Activated naive CD4-positive, alpha-beta T cell treated with anti-CD3 and anti-CD28 coated beads, Interleukin-2, amount 10 ng/mL, durations not matched to agents 7 days and 5 days (primary cell): ENCODE results near the gene OSBPL10.

Experiments used
- CTCF ChIA-PET: fragments of 350-600 bp; sonication (Branson Sonifier 250); formaldehyde crosslinking; loops from one replicate; lab custom pipeline; 2021; ENCODE audit warnings: antibody characterized with exemption; lab: Charles Lee
- DNase-seq: peaks from one replicate; pipeline ENCODE4 v3.0.0-alpha.2; 2020
- H3K27ac Mint-ChIP-seq: one replicate; pipeline ENCODE4 v1.8.0; 2021; ENCODE audit warnings: mild to moderate bottlenecking, moderate library complexity, mixed read lengths
- H3K27me3 Mint-ChIP-seq: one replicate; pipeline ENCODE4 v1.8.0; 2021; ENCODE audit warnings: mild to moderate bottlenecking, mixed read lengths
- H3K36me3 Mint-ChIP-seq: one replicate; pipeline ENCODE4 v1.8.0; 2021; ENCODE audit warnings: mixed read lengths
- H3K4me1 Mint-ChIP-seq: one replicate; pipeline ENCODE4 v1.8.0; 2021; ENCODE audit warnings: mixed read lengths
- H3K4me3 Mint-ChIP-seq: one replicate; pipeline ENCODE4 v1.8.0; 2021; ENCODE audit warnings: mild to moderate bottlenecking, moderate library complexity, mixed read lengths
- H3K9me3 Mint-ChIP-seq: one replicate; pipeline ENCODE4 v1.8.0; 2021; ENCODE audit warnings: mixed read lengths

The OSBPL10 gene

GRCh38 chr3:31817411-31817966, 163.6 kb downstream of the OSBPL10 start:
- Mint-ChIP-seq H3K27ac (no peak overlapping the region), H3K9me3 (no peaks in the 10 kb centered on the region), H3K36me3 (no peaks in the 10 kb centered on the region), H3K27me3 (no peaks in the 10 kb centered on the region), H3K4me1 (no peaks in the 10 kb centered on the region), H3K4me3 (no peak overlapping the region)
- CTCF ChIA-PET, result no interaction called here
- no peak for DNase-seq

GRCh38 chr3:31815631-31816440, 165.2 kb downstream of the OSBPL10 start:
- no peaks in the 10 kb centered on the region for H3K9me3 Mint-ChIP-seq
- no peaks in the 10 kb centered on the region for H3K27me3 Mint-ChIP-seq
- H3K36me3 Mint-ChIP-seq, result no peaks in the 10 kb centered on the region
- CTCF ChIA-PET, result no interaction called here
- no peak for DNase-seq
- no peak overlapping the region for H3K4me3 Mint-ChIP-seq
- no peak overlapping the region for H3K27ac Mint-ChIP-seq
- no peaks in the 10 kb centered on the region for H3K4me1 Mint-ChIP-seq

GRCh38 chr3:31815006-31815405, 166.1 kb downstream of the OSBPL10 start:
- H3K36me3 Mint-ChIP-seq, result no peaks in the 10 kb centered on the region
- H3K4me3 Mint-ChIP-seq, result no peak overlapping the region
- H3K27ac Mint-ChIP-seq, result no peak overlapping the region
- H3K27me3 Mint-ChIP-seq, result no peaks in the 10 kb centered on the region
- no peak for DNase-seq
- CTCF ChIA-PET, result no interaction called here
- no peaks in the 10 kb centered on the region for H3K4me1 Mint-ChIP-seq
- H3K9me3 Mint-ChIP-seq, result no peaks in the 10 kb centered on the region

GRCh38 chr3:31813686-31814085, 167.4 kb downstream of the OSBPL10 start:
- no peak for DNase-seq
- no peaks in the 10 kb centered on the region for H3K36me3 Mint-ChIP-seq
- no peaks in the 10 kb centered on the region for H3K4me1 Mint-ChIP-seq
- CTCF ChIA-PET, result no interaction called here
- H3K9me3 Mint-ChIP-seq, result no peaks in the 10 kb centered on the region
- H3K4me3 Mint-ChIP-seq, result no peak overlapping the region
- no peak overlapping the region for H3K27ac Mint-ChIP-seq
- no peaks in the 10 kb centered on the region for H3K27me3 Mint-ChIP-seq

GRCh38 chr3:31813197-31813596, 167.9 kb downstream of the OSBPL10 start:
- H3K9me3 Mint-ChIP-seq, result no peaks in the 10 kb centered on the region
- no peaks in the 10 kb centered on the region for H3K27me3 Mint-ChIP-seq
- H3K36me3 Mint-ChIP-seq, result no peaks in the 10 kb centered on the region
- no peak for DNase-seq
- CTCF ChIA-PET, result no interaction called here
- no peak overlapping the region for H3K27ac Mint-ChIP-seq
- H3K4me1 Mint-ChIP-seq, result no peaks in the 10 kb centered on the region
- no peak overlapping the region for H3K4me3 Mint-ChIP-seq

GRCh38 chr3:31810991-31811433, 170.1 kb downstream of the OSBPL10 start:
- CTCF ChIA-PET, result no interaction called here

GRCh38 chr3:31808143-31808720, 172.8 kb downstream of the OSBPL10 start:
- no peak for DNase-seq
- H3K4me1 Mint-ChIP-seq, result no peaks in the 10 kb centered on the region
- H3K36me3 Mint-ChIP-seq, result no peaks in the 10 kb centered on the region
- H3K4me3 Mint-ChIP-seq, result no peak overlapping the region
- H3K27me3 Mint-ChIP-seq, result peaks cover 3% of the 10 kb centered on the region
- CTCF ChIA-PET, result no interaction called here
- H3K27ac Mint-ChIP-seq, result no peak overlapping the region
- H3K9me3 Mint-ChIP-seq, result no peaks in the 10 kb centered on the region

More at GRCh38 chr3:31810991-31811433, 170.1 kb downstream of the OSBPL10 start:
- H3K27ac Mint-ChIP-seq, result no peak overlapping the region
- no peaks in the 10 kb centered on the region for H3K4me1 Mint-ChIP-seq
- no peaks in the 10 kb centered on the region for H3K36me3 Mint-ChIP-seq
- peaks cover 2% of the 10 kb centered on the region for H3K27me3 Mint-ChIP-seq
- H3K4me3 Mint-ChIP-seq, result no peak overlapping the region
- no peaks in the 10 kb centered on the region for H3K9me3 Mint-ChIP-seq
- no peak for DNase-seq

- Mint-ChIP-seq H3K27ac (no peak overlapping the region), H3K4me1 (no peaks in the 10 kb centered on the region), H3K9me3 (no peaks in the 10 kb centered on the region), H3K27me3 (peaks cover 3% of the 10 kb centered on the region), H3K4me3 (no peak overlapping the region), H3K36me3 (no peaks in the 10 kb centered on the region)
- CTCF ChIA-PET, result no interaction called here
- no peak for DNase-seq
Observed at GRCh38 chr3:31804251-31805051, 176.6 kb downstream of the OSBPL10 start.

- Mint-ChIP-seq H3K4me3 (no peak overlapping the region), H3K9me3 (no peaks in the 10 kb centered on the region), H3K27ac (no peak overlapping the region), H3K27me3 (peaks cover 3% of the 10 kb centered on the region), H3K4me1 (no peaks in the 10 kb centered on the region), H3K36me3 (no peaks in the 10 kb centered on the region)
- CTCF ChIA-PET, result no interaction called here
- no peak for DNase-seq
Observed at GRCh38 chr3:31802981-31803740, 177.9 kb downstream of the OSBPL10 start.

GRCh38 chr3:31800436-31800835, 180.6 kb downstream of the OSBPL10 start:
- no peaks in the 10 kb centered on the region for H3K27me3 Mint-ChIP-seq
- CTCF ChIA-PET, result no interaction called here
- no peaks in the 10 kb centered on the region for H3K9me3 Mint-ChIP-seq
- H3K27ac Mint-ChIP-seq, result no peak overlapping the region
- H3K36me3 Mint-ChIP-seq, result no peaks in the 10 kb centered on the region
- no peak overlapping the region for H3K4me3 Mint-ChIP-seq
- H3K4me1 Mint-ChIP-seq, result no peaks in the 10 kb centered on the region
- DNase-seq, result no peak

- H3K36me3 Mint-ChIP-seq, result no peaks in the 10 kb centered on the region
Observed at GRCh38 chr3:31798840-31799239, 182.2 kb downstream of the OSBPL10 start.

GRCh38 chr3:31793821-31794220, 187.2 kb downstream of the OSBPL10 start:
- H3K27ac Mint-ChIP-seq, result no peak overlapping the region
- CTCF ChIA-PET, result no interaction called here
- no peaks in the 10 kb centered on the region for H3K9me3 Mint-ChIP-seq
- H3K27me3 Mint-ChIP-seq, result peaks cover 12% of the 10 kb centered on the region
- H3K36me3 Mint-ChIP-seq, result no peaks in the 10 kb centered on the region
- no peak for DNase-seq
- H3K4me3 Mint-ChIP-seq, result no peak overlapping the region
- H3K4me1 Mint-ChIP-seq, result no peaks in the 10 kb centered on the region

More at GRCh38 chr3:31798840-31799239, 182.2 kb downstream of the OSBPL10 start:
- CTCF ChIA-PET, result interaction anchor here (0.7 kb wide), 1 partner anchor 36 kb away, joined by 3 read pairs; no protein-coding TSS in a partner anchor
- Mint-ChIP-seq H3K27ac (no peak overlapping the region), H3K4me3 (no peak overlapping the region), H3K4me1 (no peaks in the 10 kb centered on the region), H3K27me3 (no peaks in the 10 kb centered on the region), H3K9me3 (no peaks in the 10 kb centered on the region)
- no peak for DNase-seq

GRCh38 chr3:31791090-31791430, 190.0 kb downstream of the OSBPL10 start:
- Mint-ChIP-seq H3K27me3 (peaks cover 14% of the 10 kb centered on the region), H3K4me1 (no peaks in the 10 kb centered on the region), H3K9me3 (no peaks in the 10 kb centered on the region), H3K27ac (no peak overlapping the region), H3K36me3 (no peaks in the 10 kb centered on the region), H3K4me3 (no peak overlapping the region)
- CTCF ChIA-PET, result no interaction called here
- DNase-seq, result no peak
